HG02759 (cell line): ENCODE measurements around the gene CCDC106.

Source experiments
- ATAC-seq: cut with Tn5 transposase; IDR thresholded peaks from one replicate; pipeline ENCODE4 v1.9.1; 2021; ENCODE audit warnings: mild to moderate bottlenecking, moderate library complexity; ENCODE audit not compliant: unreplicated experiment

The CCDC106 gene

DNA sequence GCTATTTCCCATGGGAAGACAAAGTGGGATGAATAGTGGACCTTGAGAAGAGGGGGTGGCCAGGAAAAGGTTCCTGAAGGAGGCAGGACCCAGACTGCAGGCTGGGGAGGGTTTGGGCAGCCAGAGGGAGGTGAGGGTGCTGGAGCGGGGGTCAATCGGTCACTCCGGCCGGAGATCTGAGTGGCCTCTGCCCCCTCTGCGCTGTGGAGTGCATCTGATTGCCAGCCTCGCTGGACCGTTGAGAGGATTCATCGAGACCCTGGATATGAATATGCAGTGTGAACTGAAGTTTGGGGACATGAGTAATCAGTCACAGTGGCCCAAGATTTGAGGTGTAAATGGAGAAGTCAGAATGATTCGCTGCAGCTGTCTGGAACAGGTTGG, 12.7 kb upstream of the CCDC106 start:
- no peak for ATAC-seq

- ATAC-seq: no peak
Measured at GRCh38 chr19:55635856-55636440, 12.1 kb upstream of the CCDC106 start.

DNA sequence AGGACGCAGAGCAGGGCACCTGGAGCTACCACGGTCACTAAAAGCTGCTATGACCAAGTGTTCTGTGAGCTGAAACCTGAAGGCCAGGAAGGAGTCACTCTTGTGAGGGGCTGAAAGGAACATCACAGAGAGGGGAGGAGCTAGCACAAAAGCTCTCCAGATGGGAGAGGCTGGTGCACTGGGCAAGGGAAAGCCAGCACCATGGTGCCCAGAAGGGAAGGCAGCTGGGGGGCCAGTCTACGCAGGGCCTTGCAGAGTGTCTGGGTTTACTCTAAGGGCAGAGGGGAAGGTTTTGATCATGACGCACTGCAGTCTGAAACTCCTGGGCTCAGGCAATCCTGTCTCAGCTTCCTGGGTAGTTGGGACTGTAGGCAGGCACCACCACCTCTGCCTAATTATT, 11.3 kb upstream of the CCDC106 start:
- no peak for ATAC-seq

- ATAC-seq: no peak
Measured at GRCh38 chr19:55637534-55637933, 10.5 kb upstream of the CCDC106 start.

DNA sequence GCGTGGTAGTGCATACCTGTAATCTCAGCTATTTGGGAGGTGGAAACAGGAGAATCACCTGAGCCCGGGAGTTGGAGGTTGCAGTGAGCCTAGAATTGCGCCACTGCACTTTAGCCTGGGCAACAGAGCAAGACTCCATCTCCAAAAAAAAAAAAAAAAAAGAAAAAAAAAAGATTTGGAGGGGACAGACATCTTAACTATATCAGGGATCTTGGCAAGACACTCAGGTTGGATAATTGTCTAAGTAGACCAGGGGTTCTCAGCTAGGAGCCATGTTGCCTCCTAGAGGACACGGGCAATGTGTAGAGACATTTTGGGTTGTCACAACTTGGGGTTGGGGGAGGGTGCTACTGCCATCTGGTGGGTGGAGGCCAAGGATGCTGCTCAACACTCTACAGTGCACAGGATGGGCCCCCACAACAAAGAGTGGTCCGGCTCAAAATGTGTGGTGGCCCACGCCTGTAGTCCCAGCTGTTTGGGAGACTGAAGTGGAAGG, 9.1 kb upstream of the CCDC106 start:
- ATAC-seq: no peak

DNA sequence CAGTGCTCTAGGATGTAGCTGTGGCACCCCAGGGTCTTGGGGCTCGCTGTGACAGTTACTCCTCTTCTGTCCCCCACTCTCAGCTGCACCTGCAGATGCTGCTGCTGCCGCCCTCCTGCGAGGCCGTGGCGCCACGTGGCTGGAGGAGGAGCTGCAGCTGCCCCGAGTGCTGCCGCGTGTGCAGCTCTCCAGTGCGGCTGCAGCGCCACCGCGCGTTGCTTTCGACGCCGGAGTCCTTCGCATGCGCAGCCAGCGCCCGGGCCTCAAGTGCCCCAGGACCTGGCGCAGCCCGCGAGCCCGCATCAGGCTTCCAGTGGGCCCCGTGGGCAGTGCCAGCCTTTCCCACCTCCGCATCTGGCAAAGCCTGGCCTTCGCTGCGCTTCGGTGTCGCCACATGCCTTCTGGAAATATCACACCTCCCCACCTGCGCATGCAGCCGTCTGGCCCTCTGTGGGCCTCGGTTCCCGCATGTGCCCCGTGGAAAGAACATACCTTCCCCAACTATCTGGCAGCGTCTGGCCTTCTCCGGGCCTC, 7.9 kb upstream of the CCDC106 start:
- no peak for ATAC-seq

GRCh38 chr19:55640577-55641425, 7.2 kb upstream of the CCDC106 start, which contains the start of gene ZNF580:
TSS of gene ZNF580 (plus strand) at chr19:55641002. CDS start at chr19:55642509, 1,507 bp downstream.
- ATAC-seq: peak; percentile 41

DNA sequence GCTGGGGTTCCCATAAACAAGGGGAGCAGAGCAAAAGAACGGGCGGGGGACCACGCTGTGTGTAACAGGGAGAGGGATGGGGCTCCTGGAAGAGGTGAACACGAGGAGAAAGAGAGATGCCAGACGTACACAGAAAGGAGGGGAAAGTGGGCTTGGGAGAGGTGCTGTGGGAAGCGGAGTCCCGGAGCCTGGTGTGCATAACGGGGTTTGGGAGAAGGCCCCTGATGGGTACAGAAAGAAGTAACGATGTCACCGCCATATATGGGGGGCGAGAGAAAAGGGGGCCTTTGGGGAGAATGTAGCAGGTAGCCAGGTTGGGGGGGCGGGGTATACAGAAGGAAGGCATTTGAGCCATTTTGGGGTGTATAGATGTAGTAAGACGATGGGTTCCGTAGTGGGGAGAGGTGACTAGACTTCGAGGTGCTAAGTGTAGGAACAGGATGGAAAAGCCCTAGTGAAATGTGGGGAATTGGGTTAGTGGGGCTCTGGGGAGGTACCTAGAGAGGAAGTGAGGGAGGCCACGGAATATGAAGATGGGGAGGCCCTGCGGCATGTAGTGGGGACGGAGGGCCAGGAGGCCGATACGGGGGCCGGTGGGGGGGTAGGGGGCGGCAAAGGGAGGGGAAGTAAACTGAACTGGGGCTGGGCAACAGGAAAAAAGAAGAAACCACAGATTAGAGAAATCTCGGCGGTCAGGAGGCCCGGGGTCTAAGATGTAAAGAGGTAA, 6.4 kb upstream of the CCDC106 start:
- ATAC-seq: no peak

- ATAC-seq: no peak
Measured at GRCh38 chr19:55642153-55643002, 5.6 kb upstream of the CCDC106 start.

DNA sequence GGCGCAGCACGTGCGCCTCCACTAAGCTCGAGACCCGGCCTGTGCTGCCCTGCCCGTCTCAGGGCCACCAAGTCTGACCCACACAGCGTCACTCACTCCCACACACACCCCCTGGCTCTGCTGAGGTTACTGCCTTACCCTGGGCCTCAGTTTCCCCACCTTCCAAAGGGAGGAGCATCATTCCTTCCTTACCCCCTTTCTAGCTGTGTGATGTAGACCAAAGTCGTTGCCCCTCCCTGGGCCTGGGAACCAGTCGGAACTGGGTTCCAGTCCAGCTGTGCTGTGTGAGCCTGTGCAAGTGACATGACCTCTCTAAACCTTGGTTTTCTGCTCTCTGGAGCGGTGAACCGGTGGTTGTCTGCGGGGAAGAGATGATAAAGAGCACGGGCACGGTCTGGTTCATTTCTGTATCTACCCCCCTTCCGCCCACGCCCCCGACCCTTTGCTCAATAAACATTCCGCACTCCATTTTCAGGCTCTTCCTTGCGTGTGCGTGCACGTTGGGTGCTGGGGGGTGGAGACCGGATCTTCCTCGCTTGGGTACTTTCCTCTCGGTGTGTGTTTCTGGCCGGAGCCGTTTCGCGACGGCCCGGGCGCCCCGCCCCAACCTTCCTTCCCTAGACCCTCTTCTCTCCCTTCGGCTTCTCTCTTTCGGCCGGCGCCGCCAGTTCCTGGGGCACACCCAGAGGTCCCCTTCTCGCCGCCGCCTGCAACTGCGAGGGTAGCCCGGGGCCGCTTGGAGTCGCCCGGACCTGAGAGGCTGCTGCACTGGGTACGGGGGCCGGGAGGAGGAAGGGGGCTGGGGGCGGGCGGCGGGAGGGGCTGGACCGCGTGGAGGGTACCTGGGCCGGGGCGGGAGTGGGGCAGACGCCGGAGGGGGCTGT, 4.8 kb upstream of the CCDC106 start, which contains the start of gene ZNF581:
Gene ZNF581, plus strand, starts transcription at position 647 of the 884 bp plus-strand sequence. CDS start 923 bp downstream, outside the sequence.
- ATAC-seq: peak; percentile 28

GRCh38 chr19:55643887-55644176, 4.2 kb upstream of the CCDC106 start:
- ATAC-seq: no peak

GRCh38 chr19:55644191-55644833, 3.7 kb upstream of the CCDC106 start:
- no peak for ATAC-seq

DNA sequence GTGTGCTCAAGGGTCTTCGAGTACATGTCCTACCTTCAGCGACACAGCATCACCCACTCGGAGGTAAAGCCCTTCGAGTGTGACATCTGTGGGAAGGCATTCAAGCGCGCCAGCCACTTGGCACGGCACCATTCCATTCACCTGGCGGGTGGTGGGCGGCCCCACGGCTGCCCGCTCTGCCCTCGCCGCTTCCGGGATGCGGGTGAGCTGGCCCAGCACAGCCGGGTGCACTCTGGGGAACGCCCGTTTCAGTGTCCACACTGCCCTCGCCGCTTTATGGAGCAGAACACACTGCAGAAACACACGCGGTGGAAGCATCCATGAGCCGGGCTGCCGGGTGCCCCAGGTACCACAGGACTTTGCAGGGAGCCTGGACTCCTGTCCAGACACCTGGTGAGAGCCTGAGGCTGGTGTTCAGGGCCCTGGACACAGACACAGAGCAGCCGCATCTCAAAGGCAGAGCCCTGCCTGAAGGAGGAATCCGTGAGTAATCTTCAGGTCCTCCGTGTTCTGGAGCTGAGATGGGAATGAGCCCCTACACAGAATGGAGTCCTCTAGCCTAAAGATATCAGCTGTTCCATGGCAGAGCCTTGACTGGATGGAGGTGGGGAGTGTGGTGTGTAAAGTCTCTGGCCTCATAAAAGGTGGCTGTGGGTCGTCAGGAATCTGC, 3.0 kb upstream of the CCDC106 start:
- no peak for ATAC-seq

- ATAC-seq: no peak
Measured at GRCh38 chr19:55645512-55645881, 2.5 kb upstream of the CCDC106 start.

- no peak for ATAC-seq
Measured at GRCh38 chr19:55646889-55647731, 902 bp upstream of the CCDC106 start.

DNA sequence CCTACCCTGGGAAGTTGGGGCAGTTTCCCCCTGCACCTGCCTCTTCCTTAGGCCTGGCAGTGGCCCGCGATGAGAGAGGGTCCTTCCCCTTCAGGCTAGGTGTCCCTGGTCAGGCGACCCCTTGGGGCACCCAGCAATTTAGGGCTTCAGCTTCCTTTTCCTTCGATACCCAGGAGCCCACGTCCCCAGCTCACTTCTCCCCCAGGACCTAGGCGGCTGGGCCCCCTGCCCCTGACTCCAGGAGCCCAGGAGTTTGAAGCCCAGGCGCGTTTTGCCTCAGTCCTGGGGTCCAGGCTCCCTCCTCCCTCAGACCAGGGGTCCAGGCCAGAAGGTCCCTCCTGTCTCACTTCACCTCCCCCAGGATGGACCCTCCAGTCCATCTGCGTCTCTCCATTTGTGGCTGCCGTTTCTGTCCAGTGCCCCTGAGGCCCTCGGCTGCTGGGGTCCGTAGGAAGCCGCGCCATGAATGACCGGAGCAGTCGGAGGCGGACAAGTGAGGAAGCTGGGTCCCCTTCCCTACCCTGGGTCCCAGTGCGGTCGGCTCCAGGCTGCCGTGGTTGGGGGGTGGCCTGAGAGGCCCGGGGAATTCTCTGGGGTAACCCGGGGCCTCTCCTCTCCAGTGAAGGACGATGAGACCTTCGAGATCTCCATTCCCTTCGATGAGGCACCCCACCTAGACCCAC, 714 bp downstream of the CCDC106 start:
- ATAC-seq: no peak
